CD14-positive monocyte (primary cell): ENCODE data around the gene STUM. TPM values are rescaled to one million over a fixed set of nuclear protein-coding genes. Genes with fewer than 3 reads are reported as not detected.
A peak's percentile ranks its signal among the peaks of the same experiment; 100 is the strongest.

Experiments
- DNase-seq, 3 donors: peaks; one replicate each; pipeline ENCODE4 v3.0.0-alpha.2; 2011 to 2022
- H2AFZ ChIP-seq: 2 replicates; pipeline ENCODE4 v1.6.0; 2012; ENCODE audit warnings: mild to moderate bottlenecking, low read depth, low read length, inconsistent platforms; ENCODE audit not compliant: insufficient read depth, poor library complexity, severe bottlenecking
- H3K27ac ChIP-seq, 2 donors: 1 replicate in 1 of 2; 2 replicates in 1 of 2; pipeline ENCODE4 v1.5.1; 2012 to 2013; ENCODE audit warnings: low read length in 2 of 2, control low read depth in 1 of 2, inconsistent platforms in 1 of 2, low read depth in 1 of 2, mild to moderate bottlenecking in 1 of 2
- H3K27me3 ChIP-seq, 2 donors: one replicate each; pipeline versions ENCODE4 v1.6.0 to v1.6.1; 2011 to 2013; ENCODE audit warnings: low read length in 2 of 2; ENCODE audit not compliant: control insufficient read depth in 2 of 2, insufficient read depth in 2 of 2
- H3K36me3 ChIP-seq, 2 donors: replicated peaks in 1 of 2; 1 replicate in 1 of 2; 2 replicates in 1 of 2; pipeline versions ENCODE4 v1.5.1 to v1.6.1; 2012 to 2013; ENCODE audit warnings: low read length in 2 of 2, control low read depth in 1 of 2, inconsistent platforms in 1 of 2, mild to moderate bottlenecking in 1 of 2; ENCODE audit not compliant: insufficient read depth in 2 of 2, control insufficient read depth in 1 of 2
- H3K4me1 ChIP-seq, 2 donors: 1 replicate in 1 of 2; 2 replicates in 1 of 2; pipeline versions ENCODE4 v1.5.1 to v1.6.1; 2012 to 2013; ENCODE audit warnings: low read length in 2 of 2, control low read depth in 1 of 2, inconsistent platforms in 1 of 2, mild to moderate bottlenecking in 1 of 2, moderate library complexity in 1 of 2; ENCODE audit not compliant: insufficient read depth in 2 of 2, control insufficient read depth in 1 of 2
- H3K4me2 ChIP-seq: replicated peaks from 2 replicates; pipeline ENCODE3; 2012; ENCODE audit warnings: low read length, moderate library complexity, mild to moderate bottlenecking; ENCODE audit not compliant: poor library complexity, severe bottlenecking; ENCODE audit errors: extremely low read depth
- H3K4me3 ChIP-seq, 3 experiments: fragments of 200-600 bp in 1 of 3; sonication (generic) in 1 of 3; replicated peaks in 1 of 3; 1 replicate in 2 of 3; 2 replicates in 1 of 3; pipeline ENCODE4 v1.5.1; 2011 to 2013; ENCODE audit warnings: low read length in 3 of 3, mild to moderate bottlenecking in 3 of 3, control low read depth in 2 of 3, low read depth in 2 of 3, inconsistent platforms in 1 of 3, moderate library complexity in 1 of 3
- H3K79me2 ChIP-seq: 2 replicates; pipeline ENCODE4 v1.6.0; 2012; ENCODE audit warnings: mild to moderate bottlenecking, control low read depth, inconsistent platforms, low read length, moderate library complexity; ENCODE audit not compliant: insufficient read depth
- H3K9ac ChIP-seq: 2 replicates; pipeline ENCODE4 v1.6.0; 2017; ENCODE audit warnings: low read length, mild to moderate bottlenecking; ENCODE audit not compliant: insufficient read depth, poor library complexity, severe bottlenecking
- H3K9me3 ChIP-seq, 2 donors: replicated peaks in 1 of 2; 1 replicate in 1 of 2; 2 replicates in 1 of 2; pipeline versions ENCODE4 v1.5.1 to v1.6.1; 2012 to 2013; ENCODE audit warnings: low read length in 2 of 2, control low read depth in 1 of 2; ENCODE audit not compliant: control insufficient read depth in 1 of 2, insufficient read depth in 1 of 2
- H4K20me1 ChIP-seq: 2 replicates; pipeline ENCODE4 v1.6.0; 2012; ENCODE audit warnings: mild to moderate bottlenecking, low read length, control low read depth, moderate library complexity; ENCODE audit not compliant: insufficient read depth
- H3K27ac Mint-ChIP-seq, 7 donors: one replicate each; pipeline ENCODE4 v1.8.0; 2020; ENCODE audit warnings: mild to moderate bottlenecking in 7 of 7, mixed read lengths in 7 of 7, moderate library complexity in 6 of 7, inconsistent platforms in 2 of 7
- H3K27me3 Mint-ChIP-seq, 3 donors: one replicate each; pipeline ENCODE4 v1.8.0; 2021 to 2022; ENCODE audit warnings: low read depth in 3 of 3, mild to moderate bottlenecking in 3 of 3, mixed read lengths in 3 of 3, moderate library complexity in 3 of 3, inconsistent platforms in 1 of 3
- H3K36me3 Mint-ChIP-seq, 2 donors: one replicate each; pipeline ENCODE4 v1.8.0; 2020; ENCODE audit warnings: mixed read lengths in 2 of 2, inconsistent platforms in 1 of 2, mild to moderate bottlenecking in 1 of 2
- H3K4me1 Mint-ChIP-seq: one replicate; pipeline ENCODE4 v1.8.0; 2020; ENCODE audit warnings: mild to moderate bottlenecking, mixed read lengths
- H3K4me3 Mint-ChIP-seq, 2 donors: one replicate each; pipeline ENCODE4 v1.8.0; 2020; ENCODE audit warnings: mild to moderate bottlenecking in 2 of 2, mixed read lengths in 2 of 2, moderate library complexity in 1 of 2
- H3K9me3 Mint-ChIP-seq, 7 donors: one replicate each; pipeline ENCODE4 v1.8.0; 2020 to 2022; ENCODE audit warnings: mixed read lengths in 7 of 7, mild to moderate bottlenecking in 6 of 7, moderate library complexity in 6 of 7, inconsistent platforms in 2 of 7
- WGBS: methylation state at CpG from one replicate; pipeline ENCODE4 v1.1.5; 2013; ENCODE audit warnings: missing lambda C conversion rate; ENCODE audit not compliant: insufficient coverage; 5-methylcytosine and 5-hydroxymethylcytosine counted together
- intact Hi-C, 2 donors: fragments of 100-400 bp; cut with micrococcal nuclease; formaldehyde crosslinking; loops; one replicate each; pipeline versions ENCODE4 v1.15.0 to v1.15.1; 2023
- polyA plus RNA-seq, 3 donors: library from polyadenylated mRNA; depleted of rRNA in 1 of 3; unstranded in 2 of 3; stranded (reverse) in 1 of 3; fragments of 300-500 nt in 2 of 3; fragments of >200 nt in 1 of 3; fragmentation: Illumina TruSeq in 2 of 3; gene quantifications; 1 replicate in 2 of 3; 2 replicates in 1 of 3; pipeline ENCODE4 v1.2.3, GENCODE V29; 2012 to 2021
- TF ChIP-seq, protein P1 (sequence below): fragments of 200-600 bp; IDR thresholded peaks from one replicate; pipeline ENCODE4 v1.8.0; 2022; ENCODE audit warnings: antibody characterized with exemption, mild to moderate bottlenecking

STUM gene
- polyA plus RNA-seq, 3 donors: not detected

DNA sequence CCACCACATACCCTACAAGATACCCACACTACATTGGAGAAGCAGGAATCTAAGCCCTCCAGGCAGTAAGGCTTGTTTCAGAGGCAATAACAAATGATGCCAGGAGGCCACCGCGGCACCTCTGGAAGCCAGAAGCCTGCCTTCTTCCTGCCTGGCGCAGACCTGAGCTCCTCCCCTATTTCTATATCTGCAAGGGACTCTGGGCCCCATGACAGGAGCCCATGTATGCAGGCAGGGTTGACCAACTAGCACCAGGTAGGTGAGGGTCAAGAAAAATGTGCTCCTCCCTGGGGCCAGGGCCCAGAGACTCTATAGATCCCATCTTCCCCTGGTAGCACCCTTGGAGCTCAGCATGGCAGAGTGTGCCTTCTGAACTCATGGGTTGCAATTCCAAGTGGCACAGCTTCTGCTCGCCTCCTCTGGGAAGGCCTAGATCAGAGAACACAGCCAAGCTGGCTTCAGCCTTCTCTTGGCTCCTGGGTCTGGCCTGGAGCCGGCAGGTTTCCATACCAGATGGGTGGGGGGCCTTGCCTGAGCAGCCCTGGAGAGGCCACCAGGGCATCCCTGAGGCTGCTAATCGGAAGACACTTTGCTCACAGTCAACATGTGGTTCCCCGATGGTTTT is 85.1 kb downstream of the STUM start:
- Mint-ChIP-seq H3K36me3 (peaks cover 49 to 74% of the 10 kb centered on the region in 2 donors), H3K27me3 (peaks cover 0 to 1% (median 1%) of the 10 kb centered on the region in 3 donors), H3K9me3 (no peaks in the 10 kb centered on the region), H3K4me3 (no peak overlapping the region), H3K4me1 (peaks cover 17% of the 10 kb centered on the region), H3K27ac (peak overlapping the region in 4 of 7 donors; percentile 38 to 77 (median 60))
- no peaks in the 10 kb centered on the region for H3K9me3 ChIP-seq
- intact Hi-C loops: loop anchor here (2.0 to 10.0 kb wide), 5 partner anchors 54 to 301 kb away; partner anchors contain the start of gene ITPKB (in 1 of the 2)
- H4K20me1 ChIP-seq: no peaks in the 10 kb centered on the region
- TF ChIP-seq, protein P1, sequence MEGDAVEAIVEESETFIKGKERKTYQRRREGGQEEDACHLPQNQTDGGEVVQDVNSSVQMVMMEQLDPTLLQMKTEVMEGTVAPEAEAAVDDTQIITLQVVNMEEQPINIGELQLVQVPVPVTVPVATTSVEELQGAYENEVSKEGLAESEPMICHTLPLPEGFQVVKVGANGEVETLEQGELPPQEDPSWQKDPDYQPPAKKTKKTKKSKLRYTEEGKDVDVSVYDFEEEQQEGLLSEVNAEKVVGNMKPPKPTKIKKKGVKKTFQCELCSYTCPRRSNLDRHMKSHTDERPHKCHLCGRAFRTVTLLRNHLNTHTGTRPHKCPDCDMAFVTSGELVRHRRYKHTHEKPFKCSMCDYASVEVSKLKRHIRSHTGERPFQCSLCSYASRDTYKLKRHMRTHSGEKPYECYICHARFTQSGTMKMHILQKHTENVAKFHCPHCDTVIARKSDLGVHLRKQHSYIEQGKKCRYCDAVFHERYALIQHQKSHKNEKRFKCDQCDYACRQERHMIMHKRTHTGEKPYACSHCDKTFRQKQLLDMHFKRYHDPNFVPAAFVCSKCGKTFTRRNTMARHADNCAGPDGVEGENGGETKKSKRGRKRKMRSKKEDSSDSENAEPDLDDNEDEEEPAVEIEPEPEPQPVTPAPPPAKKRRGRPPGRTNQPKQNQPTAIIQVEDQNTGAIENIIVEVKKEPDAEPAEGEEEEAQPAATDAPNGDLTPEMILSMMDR: no peak
- H3K4me2 ChIP-seq: no peak overlapping the region
- peaks cover 0 to 9% of the 10 kb centered on the region in 2 donors for H3K4me1 ChIP-seq
- H3K27me3 ChIP-seq: no peaks in the 10 kb centered on the region
- peaks cover 39 to 70% of the 10 kb centered on the region in 2 donors for H3K36me3 ChIP-seq
- WGBS: 36% methylated on average over 6 of the region's 7 CpGs
- DNase-seq: no peak
- H2AFZ ChIP-seq: no peak overlapping the region
- H3K79me2 ChIP-seq: no peaks in the 10 kb centered on the region
- no peak overlapping the region for H3K4me3 ChIP-seq
- peak overlapping the region in 1 of 2 donors; percentile 38 for H3K27ac ChIP-seq
- no peak overlapping the region for H3K9ac ChIP-seq

DNA sequence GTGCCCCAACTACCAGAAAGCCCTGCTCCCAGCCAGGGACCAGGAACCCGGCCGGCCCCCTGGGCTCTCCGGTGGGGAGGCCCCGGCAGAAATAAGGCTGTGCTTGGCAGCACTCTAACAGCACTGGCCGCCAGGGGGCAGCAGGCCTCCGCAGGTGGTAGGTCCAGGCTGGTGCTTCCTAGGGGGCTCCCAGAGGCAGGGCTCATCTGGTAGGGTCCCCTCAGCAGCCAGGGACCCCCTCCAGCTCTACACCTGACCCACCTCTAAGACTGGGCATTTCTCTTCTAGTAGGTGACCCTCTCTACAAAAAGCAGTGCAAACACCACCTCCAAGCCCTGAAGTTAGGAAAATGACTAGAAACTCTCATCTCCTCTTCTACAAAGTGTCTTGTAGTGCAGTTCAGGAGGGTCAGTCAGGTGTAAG is 85.6 kb downstream of the STUM start:
- 5% methylated on average over 6 of the region's 6 CpGs for WGBS

More for the DNA sequence above, 85.6 kb downstream of the STUM start:
- TF ChIP-seq, protein P1: peak; percentile 96
- Mint-ChIP-seq H3K4me3 (no peak overlapping the region), H3K9me3 (no peaks in the 10 kb centered on the region), H3K27me3 (peaks cover 0 to 1% (median 1%) of the 10 kb centered on the region in 3 donors), H3K27ac (peak overlapping the region in 4 of 7 donors; percentile 20 to 73 (median 51)), H3K4me1 (peaks cover 17% of the 10 kb centered on the region), H3K36me3 (peaks cover 54 to 79% of the 10 kb centered on the region in 2 donors)
- peak overlapping the region in 1 of 2 donors; percentile 38 for H3K27ac ChIP-seq
- no peak overlapping the region for H2AFZ ChIP-seq
- DNase-seq: peak; percentile 58 to 77 (median 76)
- H3K36me3 ChIP-seq: peaks cover 44 to 75% of the 10 kb centered on the region in 2 donors
- H3K79me2 ChIP-seq: no peaks in the 10 kb centered on the region
- no peaks in the 10 kb centered on the region for H4K20me1 ChIP-seq
- H3K4me1 ChIP-seq: peaks cover 0 to 9% of the 10 kb centered on the region in 2 donors
- intact Hi-C loops: loop anchor here (2.0 to 10.0 kb wide), 5 partner anchors 53 to 301 kb away; partner anchors contain the start of gene ITPKB (in 1 of the 2)
- no peak overlapping the region for H3K4me3 ChIP-seq
- H3K9ac ChIP-seq: no peak overlapping the region
- H3K27me3 ChIP-seq: no peaks in the 10 kb centered on the region
- no peaks in the 10 kb centered on the region for H3K9me3 ChIP-seq
- H3K4me2 ChIP-seq: no peak overlapping the region
